ENCODE data around the gene ZMYM5. TPM values are rescaled to one million over a fixed set of nuclear protein-coding genes. Genes with fewer than 3 reads are reported as not detected.

The ZMYM5 gene
- total and polyA plus RNA-seq, 2 of the 4 experiments (the other 2 are of a cell fraction), result 7.0 to 10.2 TPM

GRCh38 chr13:19864746-19865309 lies 1.4 kb upstream of the ZMYM5 start:
- H2BK5ac ChIP-seq (ENCODE audit: low read depth, low read length, poor library complexity, severe bottlenecking), result no peak overlapping the region
- peak overlapping the region; percentile 24; the same call in 1 of the 2 replicates for H4K5ac ChIP-seq (ENCODE audit: low read depth, low read length)
- H2AK9ac ChIP-seq (replicated peaks; ENCODE audit: low read depth, low read length, poor library complexity), result peak overlapping the region; percentile 19
- H3K9me3 ChIP-seq (ENCODE audit: control insufficient read depth, insufficient read depth, low read length), result no peaks in the 10 kb centered on the region
- TF ChIP-seq POLR2A (IDR thresholded peaks at IDR 0.05; ENCODE audit: low read depth, low read length), result no peak
- no peak for TF ChIP-seq USF2 (IDR thresholded peaks at IDR 0.05; ENCODE audit: low read depth, low read length)
- TF ChIP-seq CTCF (conservative IDR thresholded peaks at IDR 0.05; ENCODE audit: low read depth, low read length), result peak; percentile 19; the same call in 1 of the 2 replicates
- TF ChIP-seq NFE2L2 (IDR thresholded peaks at IDR 0.05; ENCODE audit: low read depth, low read length), result no peak
- dilution Hi-C loops (cut with HindIII; ENCODE audit: low sequenced_read_pairs, unreplicated experiment), result no loop called here
- H3K4me2 ChIP-seq (ENCODE audit: low read depth, low read length), result no peak overlapping the region
- 48% methylated on average over 4 of the region's 26 CpGs; no CpG with 5 or more reads in 1 of the 2 experiments for WGBS, 2 experiments (ENCODE audit: extremely low coverage in 2 of 2, insufficient read length in 1 of 2)
- H2BK120ac ChIP-seq (ENCODE audit: low read depth, low read length), result no peak overlapping the region
- peak; percentile 9 for DNase-seq
- peaks cover 5% of the 10 kb centered on the region; the same call in 1 of the 2 replicates for H3K4me1 ChIP-seq (ENCODE audit: control insufficient read depth, insufficient read depth, low read length)
- no peaks in the 10 kb centered on the region for H3K27me3 ChIP-seq (ENCODE audit: control insufficient read depth, insufficient read depth, low read length)
- H2AK5ac ChIP-seq (ENCODE audit: low read depth, low read length), result no peak overlapping the region; the same call in 1 of the 2 replicates
- peaks cover 3% of the 10 kb centered on the region; the same call in 1 of the 2 replicates for H3K9me1 ChIP-seq (ENCODE audit: insufficient read depth, low read length)
- H2AFZ ChIP-seq (replicated peaks; ENCODE audit: low read length, poor library complexity), result peak overlapping the region; percentile 84
- no peak overlapping the region for H2BK15ac ChIP-seq (ENCODE audit: low read depth, low read length)
- H3K23ac ChIP-seq (ENCODE audit: low read depth, low read length), result no peak overlapping the region
- H3K18ac ChIP-seq (ENCODE audit: low read depth, low read length), result no peak overlapping the region
- 0 out of 2 replicates have a peak, but pooled peaks cover 1% of the 10 kb centered on the region for H3K36me3 ChIP-seq (ENCODE audit: control insufficient read depth, insufficient read depth, low read length)
- CTCF ChIA-PET, result no interaction called here
- peak overlapping the region; percentile 72; the same call in 1 of the 2 replicates for H3K4ac ChIP-seq (ENCODE audit: low read depth, low read length)
- no peak for ATAC-seq (ENCODE audit: low read depth)
- peak overlapping the region; percentile 58 to 70; a peak in 3 of 4 replicates for H4K8ac ChIP-seq (ENCODE audit: low read depth in 2 of 2, low read length in 2 of 2)
- H4K91ac ChIP-seq (ENCODE audit: insufficient read depth, low read depth, low read length), result no peak overlapping the region
- H3K27ac ChIP-seq (ENCODE audit: insufficient read depth, low read length), result no peak overlapping the region; the same call in 1 of the 2 replicates
- no peak overlapping the region for H2BK20ac ChIP-seq (ENCODE audit: low read depth, low read length)
- H4K20me1 ChIP-seq (ENCODE audit: insufficient read depth, low read length), result peaks cover 7% of the 10 kb centered on the region; the same call in 1 of the 2 replicates
- no peak overlapping the region for H3K14ac ChIP-seq (replicated peaks; ENCODE audit: low read depth, low read length)
- H3K56ac ChIP-seq (ENCODE audit: extremely low read depth, insufficient read depth, low read length), result no peak overlapping the region
- in situ Hi-C loops (cut with MboI; ENCODE audit: low sequenced_read_pairs), result no loop called here
- intact Hi-C loops (cut with micrococcal nuclease), result loop anchor here (5.0 kb wide), 1 partner anchor 83 kb away; the partner anchor contains the start of gene PSPC1
- no peak overlapping the region for H3K9ac ChIP-seq (ENCODE audit: low read depth, low read length)
- POLR2A ChIA-PET (ENCODE audit: unreplicated experiment), result no interaction called here
- no peak overlapping the region for H3K4me3 ChIP-seq (ENCODE audit: insufficient read depth, low read depth, low read length)
- no TSS peak for BruUV-seq (replicated peaks)
- peaks cover 4 to 31% of the 10 kb centered on the region in 2 experiments; a peak in 3 of 4 replicates for H3K79me1 ChIP-seq (ENCODE audit: low read depth in 1 of 2, low read length in 2 of 2)

All from IMR-90 (cell line).